Inflammatory macrophage treated with lipopolysaccharide for 1 hour (primary cell): Measurements from ENCODE around the gene CD48.
"Not testable (repeated sequence)": the region's sequence is repeated elsewhere in the genome, so short reads cannot be mapped to it uniquely, and the experiment has no call there.

Experiments
- DNase-seq, 2 donors: peaks; one replicate each; pipeline ENCODE4 v3.0.0-alpha.2; 2020 to 2022

The CD48 gene

GRCh38 chr1:160675641-160676410, 35.8 kb downstream of the CD48 start:
- peak; percentile 74 to 79 for DNase-seq

- DNase-seq = no peak
These were observed 37.2 kb downstream of the CD48 start for GRCh38 chr1:160674415-160674814.

DNA sequence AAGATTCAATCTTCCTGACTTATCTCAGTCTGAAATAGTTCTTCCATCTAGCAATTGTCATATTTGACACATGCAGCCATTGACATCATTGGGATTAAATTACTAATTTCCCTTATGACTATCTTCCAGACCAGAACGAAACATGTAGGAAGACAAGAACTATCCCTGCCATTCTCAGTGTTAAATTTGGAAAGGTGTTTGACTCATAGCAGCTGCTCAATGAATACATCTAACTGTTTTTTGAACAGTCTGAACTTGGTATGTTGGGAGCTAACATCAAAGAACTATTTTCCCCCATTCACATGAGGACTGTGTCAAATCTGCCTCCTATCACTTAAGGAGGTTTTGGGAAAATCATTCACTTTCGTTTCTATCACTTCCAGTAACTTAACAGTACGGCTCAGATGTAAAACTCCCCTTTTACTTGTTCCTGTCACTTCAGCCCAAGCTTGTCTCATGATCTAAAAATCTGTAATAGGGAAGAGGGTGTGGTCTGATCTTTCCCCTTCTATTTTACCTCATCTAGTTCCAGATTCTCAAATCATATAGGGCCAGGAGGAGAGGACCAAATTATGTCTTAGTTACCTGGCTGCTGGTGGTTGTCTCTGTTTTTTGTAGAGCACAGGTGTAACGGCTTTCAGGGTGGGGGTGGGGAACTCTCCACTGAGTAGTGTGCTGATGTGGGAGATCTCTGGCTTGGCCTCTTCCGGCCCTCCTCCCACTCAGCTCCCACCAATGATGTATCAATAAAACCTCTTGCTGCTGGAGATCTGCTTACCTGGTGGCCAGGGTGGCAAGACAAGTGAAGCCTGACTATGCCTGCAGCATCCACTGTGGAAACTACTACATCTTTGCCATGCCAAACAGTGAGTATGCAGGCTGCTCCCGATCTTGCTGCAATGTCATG, 38.6 kb downstream of the CD48 start:
- DNase-seq = peak; percentile 90 to 93

GRCh38 chr1:160671603-160672517, 39.8 kb downstream of the CD48 start:
- DNase-seq = peak in 1 of 2 donors; percentile 53

GRCh38 chr1:160670701-160671100, 40.9 kb downstream of the CD48 start:
- no peak for DNase-seq

GRCh38 chr1:160669802-160670201, 41.8 kb downstream of the CD48 start:
- no peak for DNase-seq

DNA sequence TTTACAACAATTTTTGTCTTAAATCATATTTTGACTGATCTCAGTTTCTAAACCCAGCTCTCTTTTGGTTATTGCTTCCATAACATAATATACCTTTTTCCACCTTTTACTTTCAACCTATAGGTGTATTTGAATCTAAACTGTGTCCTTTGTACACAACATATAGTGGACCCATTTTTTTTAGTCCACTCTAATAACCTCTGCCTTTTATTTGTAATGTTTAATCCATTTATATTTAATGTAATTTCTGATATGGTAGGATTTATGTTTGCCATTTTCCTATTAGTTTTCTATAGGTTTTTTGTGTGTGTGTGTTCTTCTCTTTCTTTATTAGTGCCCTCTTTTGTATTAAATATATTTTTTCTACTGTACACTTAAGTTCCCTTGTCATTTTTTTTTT, 42.3 kb downstream of the CD48 start:
- no peak for DNase-seq

DNA sequence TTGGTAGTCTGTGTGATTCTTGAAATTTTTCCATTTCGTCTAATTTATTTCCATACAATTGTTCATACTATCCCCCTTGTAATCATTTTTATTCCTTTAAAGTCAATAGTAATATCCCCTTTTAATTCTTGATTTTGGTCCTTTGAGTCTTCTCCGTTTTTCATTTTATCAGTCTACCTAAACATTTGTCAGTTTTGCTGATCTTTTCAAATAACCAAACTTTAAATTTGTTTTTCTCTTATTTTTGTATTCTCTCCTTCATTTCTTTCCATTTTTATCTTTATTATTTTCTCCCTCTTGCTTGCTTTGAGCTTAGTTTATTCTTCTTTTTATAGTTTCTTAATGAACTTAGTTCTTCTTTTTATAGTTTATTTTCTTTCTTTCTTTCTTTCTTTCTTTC, 43.7 kb downstream of the CD48 start:
- DNase-seq = no peak

GRCh38 chr1:160666079-160666442, 45.6 kb downstream of the CD48 start:
- no peak for DNase-seq

GRCh38 chr1:160665330-160666078, 46.1 kb downstream of the CD48 start:
- peak; percentile 94 to 96 for DNase-seq

- peak; percentile 50 to 55 for DNase-seq
These were observed 47.0 kb downstream of the CD48 start for GRCh38 chr1:160664573-160665051.

DNA sequence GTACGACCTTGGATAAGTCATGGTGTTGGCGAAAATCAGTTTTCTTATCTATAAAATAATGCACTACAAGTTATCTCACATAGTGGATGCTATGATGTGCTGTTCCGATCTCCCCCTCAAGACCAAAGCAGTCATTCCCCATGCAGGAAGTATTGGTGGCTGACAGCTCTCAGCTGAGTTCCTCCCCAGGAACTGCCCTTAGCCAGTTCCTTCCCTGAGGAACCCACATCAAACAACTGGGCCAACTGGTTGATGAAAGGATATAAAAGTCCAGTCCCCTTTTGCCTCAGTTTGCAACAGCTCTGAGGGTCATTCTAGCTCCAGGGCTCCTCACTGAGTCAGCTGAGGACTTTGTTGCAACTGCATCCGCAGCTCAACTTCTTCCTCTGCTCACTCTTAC, 48.7 kb downstream of the CD48 start:
- DNase-seq = peak; percentile 52 to 56

- DNase-seq = no peak
These were observed 52.1 kb downstream of the CD48 start for GRCh38 chr1:160659566-160659965.

DNA sequence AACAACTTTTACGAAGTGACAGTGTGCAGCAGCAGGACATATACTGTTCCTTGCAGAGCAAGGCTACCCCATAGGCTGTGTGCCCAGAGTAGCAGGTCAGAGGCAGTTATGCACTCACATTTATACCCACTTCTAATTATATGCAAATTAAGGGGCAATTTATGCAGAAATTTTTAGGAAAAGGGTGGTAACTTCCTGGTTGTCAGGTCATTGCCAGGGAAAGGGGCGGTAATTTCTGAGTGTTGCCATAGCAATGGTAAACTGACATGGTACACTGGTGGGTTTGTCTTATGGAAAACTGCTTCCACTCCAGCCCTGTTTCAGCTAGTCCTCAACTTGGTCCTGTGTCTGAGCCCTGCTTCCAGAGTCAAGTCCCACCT, 52.8 kb downstream of the CD48 start:
- DNase-seq = no peak

DNA sequence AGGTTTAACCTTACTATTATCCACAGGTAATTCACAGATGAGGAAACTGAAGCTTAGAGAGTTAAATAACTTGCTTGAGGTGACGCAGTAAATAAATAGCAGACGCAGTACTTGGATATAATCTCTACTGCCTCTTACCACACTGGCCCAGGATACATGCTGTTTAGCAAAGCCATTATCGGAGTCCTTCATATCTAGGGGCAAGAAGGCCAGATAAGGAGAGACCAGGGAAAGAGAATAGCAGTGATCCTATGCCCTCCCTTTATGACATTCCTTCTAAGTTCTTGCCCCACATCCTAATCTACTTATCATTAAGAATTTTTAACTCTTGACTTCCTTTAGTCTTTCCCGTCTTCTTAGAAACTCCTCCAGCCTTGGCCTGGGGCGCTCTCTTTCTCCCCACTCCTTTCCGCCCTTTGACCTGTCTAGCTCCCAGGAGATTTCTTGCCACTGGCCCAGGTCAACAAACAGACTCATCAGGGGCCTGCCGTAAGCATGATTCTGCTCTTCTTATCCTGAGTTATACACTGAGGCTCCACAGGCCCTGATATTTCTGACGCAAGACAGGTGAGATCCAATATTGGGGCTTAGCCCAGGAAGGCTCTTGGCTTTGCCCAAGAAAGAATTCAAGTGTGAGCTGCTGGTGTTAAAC, 53.3 kb downstream of the CD48 start:
- no peak for DNase-seq

- DNase-seq = peak; percentile 53 to 65
These were observed 54.3 kb downstream of the CD48 start for GRCh38 chr1:160657250-160657781.

DNA sequence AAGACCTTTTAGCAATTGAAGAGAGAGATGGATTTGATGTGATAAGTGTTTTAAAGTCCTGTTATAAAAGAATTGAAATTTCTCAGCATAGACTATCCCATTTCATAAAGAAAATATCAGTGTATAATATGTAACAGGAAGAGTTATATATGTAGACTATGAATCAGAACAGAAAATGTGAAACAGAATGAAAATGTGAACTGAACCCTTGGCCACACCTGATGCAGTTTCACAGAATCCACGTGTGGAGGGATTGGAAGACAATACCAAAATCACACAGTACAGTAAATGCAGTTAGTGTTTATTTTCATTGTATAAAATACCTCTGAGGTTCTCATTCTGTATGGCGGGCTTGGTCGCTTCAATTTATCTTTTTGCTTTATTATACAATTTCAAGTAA, 54.9 kb downstream of the CD48 start:
- DNase-seq = no peak

- DNase-seq = no peak
These were observed 58.0 kb downstream of the CD48 start for GRCh38 chr1:160653620-160654016.

GRCh38 chr1:160652924-160653619, 58.5 kb downstream of the CD48 start:
- no peak for DNase-seq

DNA sequence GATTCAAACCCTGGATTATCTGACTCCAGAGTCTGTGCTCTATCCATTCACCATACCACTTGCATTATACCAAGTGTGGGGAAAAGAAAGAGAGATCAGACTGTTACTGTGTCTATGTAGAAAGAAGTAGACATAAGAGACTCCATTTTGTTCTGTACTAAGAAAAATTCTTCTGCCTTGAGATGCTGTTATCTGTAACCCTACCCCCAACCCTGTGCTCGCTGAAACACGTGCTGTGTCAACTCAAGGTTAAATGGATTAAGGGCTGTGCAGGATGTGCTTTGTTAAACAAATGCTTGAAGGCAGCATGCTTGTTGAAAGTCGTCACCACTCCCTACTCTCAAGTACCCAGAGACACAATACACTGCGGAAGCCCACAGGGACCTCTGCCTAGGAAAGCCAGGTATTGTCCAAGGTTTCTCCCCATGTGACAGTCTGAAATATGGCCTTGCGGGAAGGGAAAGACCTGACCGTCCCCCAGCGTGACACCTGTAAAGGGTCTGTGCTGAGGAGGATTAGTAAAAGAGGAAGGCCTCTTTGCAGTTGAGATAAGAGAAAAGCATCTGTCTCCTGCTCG, 59.5 kb downstream of the CD48 start:
- DNase-seq = not testable (repeated sequence)
